ENCODE data around the gene PASK.

The PASK gene

GRCh38 chr2:241146286-241146685 is 3.0 kb downstream of the PASK start:
- no peak for DNase-seq (ENCODE audit: low spot score)

GRCh38 chr2:241142593-241142992 is 6.7 kb downstream of the PASK start:
- DNase-seq (ENCODE audit: low spot score), result no peak

- DNase-seq (ENCODE audit: low spot score), result no peak
Observed at GRCh38 chr2:241142063-241142462, 7.2 kb downstream of the PASK start.

- no peak for DNase-seq (ENCODE audit: low spot score)
Observed at GRCh38 chr2:241141214-241141770, 8.0 kb downstream of the PASK start.

- no peak for DNase-seq (ENCODE audit: low spot score)
Observed at GRCh38 chr2:241140445-241140840, 8.8 kb downstream of the PASK start.

GRCh38 chr2:241139531-241140444 is 9.5 kb downstream of the PASK start:
- DNase-seq (ENCODE audit: low spot score), result no peak

- DNase-seq (ENCODE audit: low spot score), result no peak
Observed at GRCh38 chr2:241138471-241138870, 10.8 kb downstream of the PASK start.

- no peak for DNase-seq (ENCODE audit: low spot score)
Observed at GRCh38 chr2:241137276-241138190, 11.7 kb downstream of the PASK start.

- DNase-seq (ENCODE audit: low spot score), result no peak
Observed at GRCh38 chr2:241136661-241137260, 12.5 kb downstream of the PASK start.

- no peak for DNase-seq (ENCODE audit: low spot score)
Observed at GRCh38 chr2:241136191-241136590, 13.1 kb downstream of the PASK start.

GRCh38 chr2:241135737-241136136 is 13.5 kb downstream of the PASK start:
- DNase-seq (ENCODE audit: low spot score), result no peak

- DNase-seq (ENCODE audit: low spot score), result no peak
Observed at GRCh38 chr2:241134711-241135110, 14.6 kb downstream of the PASK start.

- DNase-seq (ENCODE audit: low spot score), result no peak
Observed at GRCh38 chr2:241133436-241133820, 15.8 kb downstream of the PASK start.

- DNase-seq (ENCODE audit: low spot score), result no peak
Observed at GRCh38 chr2:241132538-241133435, 16.5 kb downstream of the PASK start.

- no peak for DNase-seq (ENCODE audit: low spot score)
Observed at GRCh38 chr2:241131531-241131930, 17.7 kb downstream of the PASK start.

- no peak for DNase-seq (ENCODE audit: low spot score)
Observed at GRCh38 chr2:241130316-241130715, 19.0 kb downstream of the PASK start.

GRCh38 chr2:241129086-241129871 is 20.0 kb downstream of the PASK start:
- no peak for DNase-seq (ENCODE audit: low spot score)

- no peak for DNase-seq (ENCODE audit: low spot score)
Observed at GRCh38 chr2:241128266-241128665, 21.0 kb downstream of the PASK start.

- no peak for DNase-seq (ENCODE audit: low spot score)
Observed at GRCh38 chr2:241126771-241127202, 22.5 kb downstream of the PASK start.

GRCh38 chr2:241126201-241126611 is 23.1 kb downstream of the PASK start:
- no peak for DNase-seq (ENCODE audit: low spot score)
